HepG2 (cell line): ENCODE data around the gene EVC. TPM values are rescaled to one million over a fixed set of nuclear protein-coding genes. Genes with fewer than 3 reads are reported as not detected.

ENCODE experiments used
- GATA4 ChIP-seq: sonication (generic); IDR thresholded peaks from 2 replicates; pipeline ENCODE4 v1.6.1; 2016; ENCODE audit warnings: antibody characterized with exemption, low read depth, borderline replicate concordance
- RARA ChIP-seq: IDR thresholded peaks from 2 replicates; pipeline ENCODE4 v1.6.1; 2016; ENCODE audit warnings: missing genetic modification reagents, missing compliant biosample characterization
- RXRA ChIP-seq: sonication (generic); formaldehyde crosslinking; IDR thresholded peaks from 2 replicates; pipeline ENCODE4 v1.5.1; 2020; ENCODE audit warnings: missing genetic modification reagents
- ZBTB44 ChIP-seq: sonication (generic); formaldehyde crosslinking; IDR thresholded peaks from 2 replicates; pipeline ENCODE4 v1.4.0; 2020; ENCODE audit warnings: missing genetic modification reagents
- ZNF256 ChIP-seq: sonication (generic); formaldehyde crosslinking; conservative IDR thresholded peaks from 2 replicates; pipeline ENCODE4 v1.4.0; 2020; ENCODE audit warnings: missing genetic modification reagents
- polyA plus RNA-seq, 8 experiments: library from polyadenylated mRNA; depleted of rRNA in 3 of 8; stranded (reverse) in 7 of 8; unstranded in 1 of 8; fragments of >200 nt; fragmentation: Illumina TruSeq in 4 of 8; extraction: Trizol in 4 of 8; gene quantifications; 2 replicates each; pipeline versions ENCODE4 v1.2.1 to v1.2.3, GENCODE V29; 2011 to 2016; ENCODE audit warnings: low read depth in 4 of 8, missing spikeins in 1 of 8, mixed read lengths in 1 of 8; ENCODE audit not compliant: insufficient read depth in 1 of 8
- total RNA-seq, 5 experiments: library from RNA; depleted of rRNA; stranded (reverse); fragments of >200 nt; fragmentation: Illumina TruSeq; extraction: Trizol; gene quantifications; 2 replicates each; pipeline ENCODE4 v1.2.3, GENCODE V29; 2016; ENCODE audit warnings: low read depth in 1 of 5
- TF ChIP-seq, protein P1 (sequence below): sonication (generic); formaldehyde crosslinking; IDR thresholded peaks from 2 replicates; pipeline ENCODE4 v1.4.0; 2020; ENCODE audit warnings: mild to moderate bottlenecking, missing genetic modification reagents
- TF ChIP-seq, protein P2 (sequence below), 2 experiments: fragments of 450-650 bp in 1 of 2; sonication (generic) in 1 of 2; formaldehyde crosslinking; IDR thresholded peaks; 2 replicates each; pipeline versions ENCODE4 v1.5.0 to v1.8.0; 2020 to 2022; ENCODE audit warnings: mild to moderate bottlenecking in 1 of 2, missing genetic modification reagents in 1 of 2

Gene EVC
- total and polyA plus RNA-seq, 2 of the 13 experiments (the other 11 are each of a cell fraction or from before 2014, with no cell fraction given), result 3.1 to 4.9 TPM

- TF ChIP-seq, protein P1, sequence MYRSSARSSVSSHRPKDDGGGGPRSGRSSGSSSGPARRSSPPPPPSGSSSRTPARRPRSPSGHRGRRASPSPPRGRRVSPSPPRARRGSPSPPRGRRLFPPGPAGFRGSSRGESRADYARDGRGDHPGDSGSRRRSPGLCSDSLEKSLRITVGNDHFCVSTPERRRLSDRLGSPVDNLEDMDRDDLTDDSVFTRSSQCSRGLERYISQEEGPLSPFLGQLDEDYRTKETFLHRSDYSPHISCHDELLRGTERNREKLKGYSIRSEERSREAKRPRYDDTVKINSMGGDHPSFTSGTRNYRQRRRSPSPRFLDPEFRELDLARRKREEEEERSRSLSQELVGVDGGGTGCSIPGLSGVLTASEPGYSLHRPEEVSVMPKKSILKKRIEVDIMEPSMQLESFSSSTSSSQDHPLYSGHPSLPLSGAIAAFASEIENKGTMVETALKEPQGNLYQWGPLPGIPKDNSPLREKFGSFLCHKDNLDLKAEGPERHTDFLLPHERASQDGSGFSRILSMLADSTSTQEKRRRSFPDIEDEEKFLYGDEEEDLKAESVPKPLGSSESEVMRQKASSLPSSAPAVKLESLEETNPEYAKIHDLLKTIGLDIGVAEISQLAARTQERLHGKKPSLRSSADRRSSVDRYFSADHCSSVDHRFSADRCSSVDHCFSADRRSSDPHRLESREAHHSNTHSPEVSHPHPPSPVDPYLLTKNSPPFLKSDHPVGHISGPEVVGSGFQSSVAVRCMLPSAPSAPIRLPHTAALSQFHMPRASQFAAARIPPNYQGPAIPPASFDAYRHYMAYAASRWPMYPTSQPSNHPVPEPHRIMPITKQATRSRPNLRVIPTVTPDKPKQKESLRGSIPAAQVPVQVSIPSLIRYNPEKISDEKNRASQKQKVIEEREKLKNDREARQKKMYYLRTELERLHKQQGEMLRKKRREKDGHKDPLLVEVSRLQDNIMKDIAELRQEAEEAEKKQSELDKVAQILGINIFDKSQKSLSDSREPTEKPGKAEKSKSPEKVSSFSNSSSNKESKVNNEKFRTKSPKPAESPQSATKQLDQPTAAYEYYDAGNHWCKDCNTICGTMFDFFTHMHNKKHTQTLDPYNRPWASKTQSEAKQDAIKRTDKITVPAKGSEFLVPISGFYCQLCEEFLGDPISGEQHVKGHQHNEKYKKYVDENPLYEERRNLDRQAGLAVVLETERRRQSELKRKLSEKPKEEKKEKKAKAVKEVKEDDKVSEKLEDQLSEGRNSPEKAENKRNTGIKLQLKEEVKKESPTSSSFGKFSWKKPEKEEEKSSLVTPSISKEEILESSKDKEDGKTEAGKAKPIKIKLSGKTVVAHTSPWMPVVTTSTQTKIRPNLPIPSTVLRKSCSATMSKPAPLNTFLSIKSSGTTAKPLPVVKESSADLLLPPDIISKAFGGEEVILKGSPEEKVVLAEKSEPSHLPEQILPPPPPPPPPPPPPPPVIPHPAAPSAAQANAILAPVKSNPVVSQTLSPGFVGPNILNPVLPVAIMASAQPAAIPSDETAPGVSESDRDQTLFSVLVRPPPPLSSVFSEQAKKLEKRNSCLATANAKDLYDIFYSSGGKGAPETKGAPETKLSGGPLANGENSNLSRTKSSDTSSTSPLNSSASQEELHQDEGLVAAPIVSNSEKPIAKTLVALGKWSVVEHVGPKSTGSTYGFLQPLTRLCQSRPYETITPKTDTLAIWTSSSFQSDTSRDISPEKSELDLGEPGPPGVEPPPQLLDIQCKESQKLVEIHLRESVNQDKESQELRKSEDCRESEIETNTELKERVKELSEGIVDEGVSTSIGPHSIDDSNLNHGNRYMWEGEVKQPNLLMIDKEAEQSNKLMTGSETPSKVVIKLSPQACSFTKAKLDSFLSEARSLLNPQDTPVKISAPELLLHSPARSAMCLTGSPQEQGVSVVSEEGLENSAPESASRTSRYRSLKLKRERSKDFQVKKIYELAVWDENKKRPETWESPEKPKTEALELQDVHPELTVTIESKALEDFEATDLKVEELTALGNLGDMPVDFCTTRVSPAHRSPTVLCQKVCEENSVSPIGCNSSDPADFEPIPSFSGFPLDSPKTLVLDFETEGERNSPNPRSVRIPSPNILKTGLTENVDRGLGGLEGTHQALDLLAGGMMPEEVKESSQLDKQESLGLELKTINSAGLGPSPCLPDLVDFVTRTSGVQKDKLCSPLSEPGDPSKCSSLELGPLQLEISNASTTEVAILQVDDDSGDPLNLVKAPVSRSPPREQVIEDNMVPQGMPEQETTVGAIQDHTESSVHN, result no peak
- TF ChIP-seq RXRA, result no peak
- TF ChIP-seq GATA4, result no peak
- no peak for TF ChIP-seq RARA (CRISPR knock-in tag)
- TF ChIP-seq ZBTB44 (CRISPR knock-in tag), result no peak
- TF ChIP-seq, protein P2, sequence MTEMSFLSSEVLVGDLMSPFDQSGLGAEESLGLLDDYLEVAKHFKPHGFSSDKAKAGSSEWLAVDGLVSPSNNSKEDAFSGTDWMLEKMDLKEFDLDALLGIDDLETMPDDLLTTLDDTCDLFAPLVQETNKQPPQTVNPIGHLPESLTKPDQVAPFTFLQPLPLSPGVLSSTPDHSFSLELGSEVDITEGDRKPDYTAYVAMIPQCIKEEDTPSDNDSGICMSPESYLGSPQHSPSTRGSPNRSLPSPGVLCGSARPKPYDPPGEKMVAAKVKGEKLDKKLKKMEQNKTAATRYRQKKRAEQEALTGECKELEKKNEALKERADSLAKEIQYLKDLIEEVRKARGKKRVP (CRISPR knock-in tag; IDR thresholded peaks at IDR 0.05), result no peak
- TF ChIP-seq ZNF256 (CRISPR knock-in tag), result no peak
Observed at GRCh38 chr4:5757954-5758353, 47.0 kb downstream of the EVC start (continued).
